Peyer's patch (tissue), 4 donors: Measurements from ENCODE around the gene PLXNA4. TPM values are rescaled to one million over a fixed set of nuclear protein-coding genes. Genes with fewer than 3 reads are reported as not detected.
A peak's percentile ranks its signal among the peaks of the same experiment; 100 is the strongest.

Experiments
- DNase-seq, 3 donors: peaks; one replicate each; pipeline ENCODE4 v3.0.0-alpha.2; 2017 to 2019
- H3K27ac ChIP-seq, 4 donors: fragments of 200-600 bp; sonication (generic); one replicate each; pipeline ENCODE4 v1.5.1; 2016 to 2019
- H3K27me3 ChIP-seq, 2 donors: fragments of 200-600 bp; sonication (generic); one replicate each; pipeline ENCODE4 v1.5.1; 2019
- H3K36me3 ChIP-seq, 3 donors: fragments of 200-600 bp; sonication (generic); one replicate each; pipeline ENCODE4 v1.5.1; 2016 to 2019
- H3K4me1 ChIP-seq, 4 donors: fragments of 200-600 bp; sonication (generic); one replicate each; pipeline ENCODE4 v1.5.1; 2016 to 2019
- H3K4me3 ChIP-seq, 4 donors: fragments of 200-600 bp; sonication (generic); 1 replicate in 3 of 4; 2 replicates in 1 of 4; pipeline ENCODE4 v1.5.1; 2016 to 2019; ENCODE audit warnings: mild to moderate bottlenecking in 1 of 4
- H3K9me3 ChIP-seq, 4 donors: fragments of 200-600 bp; sonication (generic); one replicate each; pipeline ENCODE4 v1.5.1; 2016 to 2019; ENCODE audit warnings: mild to moderate bottlenecking in 1 of 4
- CTCF ChIP-seq, 6 experiments: fragments of 450-650 bp in 4 of 6; fragments of 200-600 bp in 2 of 6; sonication (generic) in 1 of 6; IDR thresholded peaks; one replicate each; pipeline ENCODE4 v1.5.1; 2017 to 2019; ENCODE audit warnings: antibody characterized with exemption in 6 of 6, mild to moderate bottlenecking in 3 of 6, moderate library complexity in 1 of 6
- POLR2A ChIP-seq, 2 donors: fragments of 450-650 bp; IDR thresholded peaks; one replicate each; pipeline ENCODE4 v1.5.1; 2017; ENCODE audit warnings: antibody characterized with exemption in 2 of 2, mild to moderate bottlenecking in 2 of 2, moderate library complexity in 2 of 2
- total RNA-seq, 4 donors: library from RNA; depleted of rRNA; stranded (reverse); fragments of >200 nt; gene quantifications; one replicate each; pipeline ENCODE4 v1.1.0, GENCODE V29; 2016

The PLXNA4 gene
- total RNA-seq, 4 donors from 2014 or later: 1.4 to 3.8 (median 3.0) TPM

- no peaks in the 10 kb centered on the region for H3K27me3 ChIP-seq
- no peaks in the 10 kb centered on the region for H3K9me3 ChIP-seq
- no peak overlapping the region for H3K27ac ChIP-seq
- H3K4me3 ChIP-seq: no peak overlapping the region
- no peak for TF ChIP-seq POLR2A (IDR thresholded peaks at IDR 0.05)
- TF ChIP-seq CTCF (IDR thresholded peaks at IDR 0.05): no peak
- H3K36me3 ChIP-seq: no peaks in the 10 kb centered on the region
- DNase-seq: no peak
- no peaks in the 10 kb centered on the region for H3K4me1 ChIP-seq
Observed at GRCh38 chr7:132501956-132502355, 74.3 kb downstream of the PLXNA4 start.

DNA sequence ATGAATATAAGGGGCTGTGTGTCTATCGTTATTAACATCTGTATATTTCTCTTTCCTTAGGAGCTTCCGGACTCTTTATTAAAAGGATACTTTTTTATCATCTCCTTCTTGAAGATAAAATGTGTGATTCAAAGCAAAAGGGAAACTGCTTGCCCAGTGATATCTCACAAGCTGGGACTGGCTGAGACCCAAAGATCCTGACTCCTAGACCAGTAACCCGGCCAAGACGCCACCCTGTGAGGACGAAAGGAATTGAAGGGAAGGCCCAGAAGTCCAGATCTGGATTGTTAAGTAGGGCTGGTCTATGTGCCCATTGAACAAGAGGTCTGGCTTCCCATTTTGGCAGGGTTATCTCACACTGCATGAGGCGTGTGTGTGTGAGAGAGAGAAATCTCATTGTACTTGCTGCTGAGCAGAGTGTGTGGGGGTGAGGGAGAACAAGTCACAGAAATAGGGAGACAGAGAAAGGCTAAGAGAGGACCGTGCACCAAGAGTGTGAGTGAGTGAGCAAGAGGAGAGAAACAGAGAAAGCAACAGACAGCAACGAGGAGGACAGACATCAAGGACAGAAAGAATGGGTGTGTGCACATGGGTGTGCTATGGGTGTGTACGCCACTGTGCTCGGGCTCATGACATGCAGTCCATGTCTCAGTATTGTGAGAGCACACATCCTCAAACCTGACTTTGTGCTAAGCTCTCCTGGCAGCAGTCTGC, 75.4 kb downstream of the PLXNA4 start:
- no peaks in the 10 kb centered on the region for H3K27me3 ChIP-seq
- H3K27ac ChIP-seq: no peak overlapping the region
- DNase-seq: peak in 1 of 3 donors; percentile 55
- H3K9me3 ChIP-seq: no peaks in the 10 kb centered on the region
- H3K4me1 ChIP-seq: no peaks in the 10 kb centered on the region
- H3K4me3 ChIP-seq: no peak overlapping the region
- TF ChIP-seq CTCF (IDR thresholded peaks at IDR 0.05) (peak in 2 of 6 experiments; percentile 21 to 30), POLR2A (IDR thresholded peaks at IDR 0.05) (no peak)
- H3K36me3 ChIP-seq: no peaks in the 10 kb centered on the region

GRCh38 chr7:132499487-132499886, 76.8 kb downstream of the PLXNA4 start:
- Histone ChIP-seq H3K4me3 (no peak overlapping the region), H3K27ac (no peak overlapping the region), H3K9me3 (no peaks in the 10 kb centered on the region), H3K4me1 (no peaks in the 10 kb centered on the region), H3K36me3 (no peaks in the 10 kb centered on the region), H3K27me3 (no peaks in the 10 kb centered on the region)
- no peak for TF ChIP-seq CTCF (IDR thresholded peaks at IDR 0.05)
- TF ChIP-seq POLR2A (IDR thresholded peaks at IDR 0.05): no peak
- no peak for DNase-seq

DNA sequence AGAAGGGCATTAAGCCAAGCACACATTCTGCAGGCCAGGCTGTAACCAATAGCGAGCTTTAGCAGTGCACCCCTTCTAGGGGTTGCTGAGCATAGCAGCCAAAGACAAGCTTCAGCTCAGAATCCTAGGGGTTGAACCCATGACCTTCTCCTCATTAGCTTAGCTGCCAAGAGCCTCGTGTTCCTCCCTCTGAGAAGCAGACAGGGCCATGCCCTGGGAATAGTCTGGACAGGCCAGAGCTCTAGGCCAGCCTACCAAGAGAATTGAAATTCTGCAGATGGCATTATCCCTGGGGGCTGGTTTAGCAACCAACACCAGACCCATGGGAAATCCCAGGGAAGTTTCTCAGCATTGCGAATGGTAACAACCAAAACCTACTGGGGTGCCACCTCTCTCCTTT, 77.2 kb downstream of the PLXNA4 start:
- H3K4me1 ChIP-seq: no peaks in the 10 kb centered on the region
- no peaks in the 10 kb centered on the region for H3K36me3 ChIP-seq
- no peak for DNase-seq
- no peak for TF ChIP-seq CTCF (IDR thresholded peaks at IDR 0.05)
- no peak for TF ChIP-seq POLR2A (IDR thresholded peaks at IDR 0.05)
- no peak overlapping the region for H3K4me3 ChIP-seq
- H3K9me3 ChIP-seq: no peaks in the 10 kb centered on the region
- no peak overlapping the region for H3K27ac ChIP-seq
- H3K27me3 ChIP-seq: no peaks in the 10 kb centered on the region

GRCh38 chr7:132498319-132498718, 78.0 kb downstream of the PLXNA4 start:
- no peaks in the 10 kb centered on the region for H3K9me3 ChIP-seq
- H3K27ac ChIP-seq: no peak overlapping the region
- no peak for DNase-seq
- TF ChIP-seq CTCF (IDR thresholded peaks at IDR 0.05): no peak
- no peak for TF ChIP-seq POLR2A (IDR thresholded peaks at IDR 0.05)
- H3K4me3 ChIP-seq: no peak overlapping the region
- H3K36me3 ChIP-seq: no peaks in the 10 kb centered on the region
- H3K27me3 ChIP-seq: no peaks in the 10 kb centered on the region
- H3K4me1 ChIP-seq: no peaks in the 10 kb centered on the region
